Lung (tissue), 12 donors: ENCODE results near the gene FMO1. TPM values are rescaled to one million over a fixed set of nuclear protein-coding genes. Genes with fewer than 3 reads are reported as not detected.
"Not testable (repeated sequence)": the region's sequence is repeated elsewhere in the genome, so short reads cannot be mapped to it uniquely, and the experiment has no call there.

Experiments
- ATAC-seq: fragments of 200-7000 bp; cut with Tn5 transposase; one replicate; pipeline ENCODE4 v1.9.1; 2020; ENCODE audit warnings: moderate number of reproducible peaks; ENCODE audit not compliant: insufficient read depth, low FRiP score
- DNase-seq, 3 donors: peaks; one replicate each; pipeline ENCODE4 v3.0.0-alpha.2; 2013 to 2017
- H3K27ac ChIP-seq, 2 donors: one replicate each; pipeline ENCODE4 v1.5.1; 2013; ENCODE audit warnings: mild to moderate bottlenecking in 2 of 2, moderate library complexity in 2 of 2, control low read depth in 1 of 2, inconsistent platforms in 1 of 2, low read depth in 1 of 2, low read length in 1 of 2
- H3K27me3 ChIP-seq, 3 donors: one replicate each; pipeline ENCODE4 v1.5.1; 2013; ENCODE audit warnings: low read length in 2 of 3; ENCODE audit not compliant: control insufficient read depth in 3 of 3, insufficient read depth in 3 of 3
- H3K36me3 ChIP-seq, 4 donors: one replicate each; pipeline ENCODE4 v1.5.1; 2013; ENCODE audit warnings: low read length in 4 of 4, mild to moderate bottlenecking in 1 of 4, moderate library complexity in 1 of 4; ENCODE audit not compliant: control insufficient read depth in 4 of 4, insufficient read depth in 4 of 4
- H3K4me1 ChIP-seq, 5 donors: one replicate each; pipeline ENCODE4 v1.5.1; 2013; ENCODE audit warnings: low read length in 5 of 5, mild to moderate bottlenecking in 2 of 5, moderate library complexity in 1 of 5; ENCODE audit not compliant: control insufficient read depth in 5 of 5, insufficient read depth in 5 of 5
- H3K4me3 ChIP-seq: one replicate; pipeline ENCODE4 v1.5.1; 2013; ENCODE audit warnings: mild to moderate bottlenecking, control low read depth, moderate library complexity
- H3K9ac ChIP-seq, 2 donors: one replicate each; pipeline ENCODE4 v1.5.1; 2013; ENCODE audit warnings: low read length in 2 of 2, control low read depth in 1 of 2; ENCODE audit not compliant: insufficient read depth in 1 of 2
- H3K9me3 ChIP-seq, 4 donors: one replicate each; pipeline ENCODE4 v1.5.1; 2013; ENCODE audit warnings: low read length in 3 of 4, mild to moderate bottlenecking in 1 of 4, moderate library complexity in 1 of 4; ENCODE audit not compliant: control insufficient read depth in 4 of 4, insufficient read depth in 3 of 4
- CTCF ChIP-seq: IDR thresholded peaks from 2 replicates; pipeline ENCODE4 v1.5.1; 2012; ENCODE audit warnings: mild to moderate bottlenecking; ENCODE audit errors: control extremely low read depth, extremely low read depth
- WGBS, 2 donors: extraction: QIAGEN DNeasy Blood & Tissue Kit; methylation state at CpG; one replicate each; pipeline ENCODE4 v1.1.7; 2013; 5-methylcytosine and 5-hydroxymethylcytosine counted together
- polyA plus RNA-seq, 2 donors: library from polyadenylated mRNA; stranded (reverse); fragments of 200-250 nt; gene quantifications; one replicate each; pipeline ENCODE4 v1.2.1, GENCODE V29; 2013
- total RNA-seq, 2 donors: library from RNA; depleted of rRNA in 1 of 2; stranded (reverse); fragments of >200 nt in 1 of 2; gene quantifications; one replicate each; pipeline ENCODE4 v1.2.1, GENCODE V29; 2014 to 2021
- donor health status: control.
- donor health status: control.
- donor health status: Bipolar disorder and iron deficiency.
- donor health status: healthy.
- donor health status: DM: yes; HTN: yes; CAD: no.

FMO1 gene
- total and polyA plus RNA-seq, 4 donors = 0.47 to 8.7 (median 2.1) TPM

- Histone ChIP-seq H3K9me3 (no peaks in the 10 kb centered on the region), H3K4me1 (peaks cover 0 to 2% (median 0%) of the 10 kb centered on the region in 5 donors), H3K9ac (no peak overlapping the region), H3K27ac (no peak overlapping the region), H3K27me3 (no peaks in the 10 kb centered on the region), H3K4me3 (no peak overlapping the region), H3K36me3 (no peaks in the 10 kb centered on the region)
- WGBS, 2 donors = 87 to 88% methylated on average over 7 of the region's 7 CpGs
- ATAC-seq = no peak
- no peak for DNase-seq
- no peak for TF ChIP-seq CTCF
These were observed 32.3 kb downstream of the FMO1 start for GRCh38 chr1:171280599-171280998.

- Histone ChIP-seq H3K27ac (no peak overlapping the region), H3K9ac (no peak overlapping the region), H3K36me3 (no peaks in the 10 kb centered on the region), H3K27me3 (no peaks in the 10 kb centered on the region), H3K4me1 (no peaks in the 10 kb centered on the region), H3K4me3 (no peak overlapping the region), H3K9me3 (no peaks in the 10 kb centered on the region)
- no peak for DNase-seq
- no peak for ATAC-seq
- no peak for TF ChIP-seq CTCF
- WGBS, 2 donors = 37 to 54% methylated on average over 4 of the region's 4 CpGs
These were observed 37.9 kb downstream of the FMO1 start for GRCh38 chr1:171286032-171286705.

- Histone ChIP-seq H3K9ac (no peak overlapping the region), H3K27ac (no peak overlapping the region), H3K4me1 (no peaks in the 10 kb centered on the region), H3K9me3 (no peaks in the 10 kb centered on the region), H3K27me3 (no peaks in the 10 kb centered on the region), H3K36me3 (no peaks in the 10 kb centered on the region), H3K4me3 (no peak overlapping the region)
- TF ChIP-seq CTCF = no peak
- WGBS, 2 donors = 92 to 94% methylated on average over 2 of the region's 2 CpGs
- ATAC-seq (no peak), DNase-seq (no peak)
These were observed 42.3 kb downstream of the FMO1 start for GRCh38 chr1:171290621-171291020.

- ATAC-seq = no peak
- TF ChIP-seq CTCF = no peak
- H3K9me3 ChIP-seq = no peaks in the 10 kb centered on the region
- H3K27ac ChIP-seq = no peak overlapping the region
- H3K4me1 ChIP-seq = no peaks in the 10 kb centered on the region
- no peaks in the 10 kb centered on the region for H3K27me3 ChIP-seq
- H3K36me3 ChIP-seq = no peaks in the 10 kb centered on the region
- DNase-seq = no peak
- no peak overlapping the region for H3K4me3 ChIP-seq
- WGBS, 2 donors = 66 to 70% methylated on average over 1 of the region's 1 CpG
- H3K9ac ChIP-seq = no peak overlapping the region
These were observed 44.5 kb downstream of the FMO1 start for GRCh38 chr1:171292799-171293198.

GRCh38 chr1:171295383-171295782 is 47.1 kb downstream of the FMO1 start:
- H3K4me3 ChIP-seq, H3K36me3 ChIP-seq, H3K27me3 ChIP-seq, H3K27ac ChIP-seq, H3K4me1 ChIP-seq, DNase-seq, H3K9ac ChIP-seq, H3K9me3 ChIP-seq, ATAC-seq: not testable (repeated sequence)
- 82 to 96% methylated on average over 7 of the region's 7 CpGs for WGBS, 2 donors
